Measurements from ENCODE around the gene LETM1.

Gene LETM1

DNA sequence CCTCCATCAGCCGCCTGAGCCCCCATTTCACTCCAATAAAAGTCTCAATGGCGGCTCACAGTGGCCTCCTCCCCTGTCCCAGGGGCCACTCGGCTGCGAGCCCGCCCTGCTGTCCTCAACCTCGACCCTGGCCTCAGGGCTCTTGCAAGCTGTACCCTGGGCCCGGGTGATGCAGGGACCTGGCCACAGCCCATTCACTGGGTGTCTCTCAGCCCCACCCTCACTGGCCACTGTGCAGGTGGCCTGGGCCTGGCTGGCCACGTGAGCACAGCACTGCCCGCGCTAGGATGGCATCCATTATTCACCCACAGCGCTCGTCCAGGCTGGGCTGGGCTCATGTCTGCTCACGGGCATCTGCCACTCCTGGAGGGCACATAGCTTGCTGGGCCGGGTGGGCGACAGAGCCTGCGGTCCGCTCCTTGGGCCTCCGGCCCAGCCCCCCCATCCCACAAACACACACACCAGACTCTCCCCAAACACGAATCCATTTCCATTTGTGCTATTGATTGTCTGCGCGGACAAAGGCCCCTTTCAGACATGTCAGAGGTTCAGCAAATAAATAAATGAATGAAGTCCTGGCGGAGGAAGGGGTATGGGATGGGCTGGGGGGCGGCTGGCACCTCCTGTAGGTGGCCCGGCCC is 79.3 kb downstream of the LETM1 start:
- TF ChIP-seq, protein P1, sequence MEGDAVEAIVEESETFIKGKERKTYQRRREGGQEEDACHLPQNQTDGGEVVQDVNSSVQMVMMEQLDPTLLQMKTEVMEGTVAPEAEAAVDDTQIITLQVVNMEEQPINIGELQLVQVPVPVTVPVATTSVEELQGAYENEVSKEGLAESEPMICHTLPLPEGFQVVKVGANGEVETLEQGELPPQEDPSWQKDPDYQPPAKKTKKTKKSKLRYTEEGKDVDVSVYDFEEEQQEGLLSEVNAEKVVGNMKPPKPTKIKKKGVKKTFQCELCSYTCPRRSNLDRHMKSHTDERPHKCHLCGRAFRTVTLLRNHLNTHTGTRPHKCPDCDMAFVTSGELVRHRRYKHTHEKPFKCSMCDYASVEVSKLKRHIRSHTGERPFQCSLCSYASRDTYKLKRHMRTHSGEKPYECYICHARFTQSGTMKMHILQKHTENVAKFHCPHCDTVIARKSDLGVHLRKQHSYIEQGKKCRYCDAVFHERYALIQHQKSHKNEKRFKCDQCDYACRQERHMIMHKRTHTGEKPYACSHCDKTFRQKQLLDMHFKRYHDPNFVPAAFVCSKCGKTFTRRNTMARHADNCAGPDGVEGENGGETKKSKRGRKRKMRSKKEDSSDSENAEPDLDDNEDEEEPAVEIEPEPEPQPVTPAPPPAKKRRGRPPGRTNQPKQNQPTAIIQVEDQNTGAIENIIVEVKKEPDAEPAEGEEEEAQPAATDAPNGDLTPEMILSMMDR (IDR thresholded peaks at IDR 0.05; ENCODE audit: low read depth, low read length): no peak
- H3K4me3 ChIP-seq (ENCODE audit: low read depth, low read length): no peak overlapping the region
- DNase-seq (ENCODE audit: low read depth, low spot score): no peak
- in situ Hi-C loops (cut with HindIII; ENCODE audit: low sequenced_read_pairs): no loop called here

DNA sequence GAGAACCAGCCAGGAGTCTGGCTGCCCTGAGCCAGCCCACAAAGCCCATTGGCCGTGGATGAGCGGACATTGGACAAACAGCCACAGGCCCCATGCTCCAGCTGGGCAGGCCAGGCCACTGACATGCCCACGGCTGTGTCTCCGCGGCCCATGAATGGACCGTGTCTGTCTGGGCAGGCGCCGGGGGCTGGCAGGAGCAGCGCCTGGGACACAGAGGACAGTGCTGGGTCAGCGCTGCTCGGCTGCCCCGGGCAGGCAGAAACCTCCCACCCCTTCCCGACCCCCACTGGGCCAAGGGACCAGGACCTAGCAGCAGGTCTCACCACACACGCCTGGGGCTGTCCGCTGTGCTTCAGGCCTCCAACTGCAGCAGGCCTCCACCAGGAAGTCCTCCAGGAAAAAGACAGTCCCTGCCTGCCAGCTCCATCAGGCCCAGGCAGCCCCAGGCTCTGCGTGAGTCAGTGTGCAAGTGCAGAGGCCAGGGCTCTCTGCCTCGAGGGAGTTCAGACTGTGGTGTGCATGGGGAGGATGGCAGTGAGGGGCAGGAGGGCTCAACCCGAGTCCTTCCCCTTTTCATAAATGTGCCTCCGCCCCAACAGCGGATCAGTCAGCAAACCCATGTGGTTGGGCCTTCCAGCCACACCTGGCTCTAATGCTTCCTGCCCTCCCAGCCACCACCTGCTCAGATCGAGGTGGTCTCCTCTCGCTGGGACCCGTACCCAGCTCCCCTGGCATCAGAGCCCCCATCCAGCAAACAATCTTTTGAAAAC is 80.0 kb downstream of the LETM1 start:
- DNase-seq (ENCODE audit: low read depth, low spot score): no peak
- H3K4me3 ChIP-seq (ENCODE audit: low read depth, low read length): no peak overlapping the region
- in situ Hi-C loops (cut with HindIII; ENCODE audit: low sequenced_read_pairs): no loop called here
- TF ChIP-seq, protein P1 (IDR thresholded peaks at IDR 0.05; ENCODE audit: low read depth, low read length): no peak

DNA sequence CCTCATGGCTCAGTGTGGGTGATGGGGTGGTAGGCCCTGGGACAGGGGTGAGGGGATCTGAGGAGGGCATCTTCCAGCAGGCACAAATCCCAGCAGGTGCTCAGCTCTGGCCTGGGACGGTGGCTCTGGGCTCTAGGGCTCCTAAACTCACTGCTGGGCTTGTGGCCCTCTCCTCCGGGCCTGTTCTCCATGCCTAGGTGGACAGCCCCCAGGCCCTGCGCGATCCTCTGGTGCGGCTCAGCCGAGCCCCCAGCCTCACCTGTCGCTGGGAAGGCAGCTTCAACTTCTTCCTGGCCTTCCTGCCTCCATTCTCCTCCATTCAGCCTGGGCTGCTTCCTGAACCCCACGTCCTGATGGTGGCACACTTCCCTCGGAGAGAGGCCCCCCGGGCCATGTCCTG is 82.2 kb downstream of the LETM1 start:
- DNase-seq (ENCODE audit: low read depth, low spot score): no peak
- in situ Hi-C loops (cut with HindIII; ENCODE audit: low sequenced_read_pairs): no loop called here
- no peak overlapping the region for H3K4me3 ChIP-seq (ENCODE audit: low read depth, low read length)
- TF ChIP-seq, protein P1 (IDR thresholded peaks at IDR 0.05; ENCODE audit: low read depth, low read length): no peak

DNA sequence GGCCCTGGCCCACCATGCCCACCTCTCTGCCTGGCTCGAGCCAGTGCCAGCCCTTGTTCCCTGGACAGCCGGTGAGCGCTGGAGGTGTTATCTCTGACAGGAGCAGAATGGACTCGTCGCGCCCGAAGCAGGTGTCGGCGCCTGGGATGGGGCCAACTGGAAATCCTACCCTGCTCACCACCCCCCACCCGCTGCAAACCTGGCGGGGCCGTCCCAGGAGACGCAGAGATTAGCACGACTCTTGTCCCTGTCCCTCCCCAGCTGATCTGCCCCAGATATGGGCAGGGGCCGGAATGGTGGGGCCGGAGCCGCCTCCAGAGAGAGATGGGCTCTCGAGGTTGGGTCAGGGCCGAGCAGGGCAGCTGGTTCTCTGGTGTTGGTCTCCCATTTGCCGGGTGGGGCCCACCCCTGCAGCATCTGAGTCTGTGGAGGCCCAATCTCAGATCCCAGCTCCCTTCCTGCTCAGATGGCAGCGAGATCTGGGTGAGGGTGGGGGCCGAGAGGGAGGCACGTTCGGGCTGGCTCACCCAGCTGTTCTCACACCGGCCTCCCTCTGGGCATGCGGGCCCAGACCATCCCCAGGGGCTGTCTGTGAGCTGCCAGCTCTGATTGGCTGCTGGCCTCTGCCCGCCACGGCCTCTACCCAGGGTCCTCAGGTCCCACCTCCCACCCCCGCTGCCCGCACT is 83.0 kb downstream of the LETM1 start:
- no peak for DNase-seq (ENCODE audit: low read depth, low spot score)
- TF ChIP-seq, protein P1 (IDR thresholded peaks at IDR 0.05; ENCODE audit: low read depth, low read length): no peak
- no peak overlapping the region for H3K4me3 ChIP-seq (ENCODE audit: low read depth, low read length)
- in situ Hi-C loops (cut with HindIII; ENCODE audit: low sequenced_read_pairs): no loop called here

DNA sequence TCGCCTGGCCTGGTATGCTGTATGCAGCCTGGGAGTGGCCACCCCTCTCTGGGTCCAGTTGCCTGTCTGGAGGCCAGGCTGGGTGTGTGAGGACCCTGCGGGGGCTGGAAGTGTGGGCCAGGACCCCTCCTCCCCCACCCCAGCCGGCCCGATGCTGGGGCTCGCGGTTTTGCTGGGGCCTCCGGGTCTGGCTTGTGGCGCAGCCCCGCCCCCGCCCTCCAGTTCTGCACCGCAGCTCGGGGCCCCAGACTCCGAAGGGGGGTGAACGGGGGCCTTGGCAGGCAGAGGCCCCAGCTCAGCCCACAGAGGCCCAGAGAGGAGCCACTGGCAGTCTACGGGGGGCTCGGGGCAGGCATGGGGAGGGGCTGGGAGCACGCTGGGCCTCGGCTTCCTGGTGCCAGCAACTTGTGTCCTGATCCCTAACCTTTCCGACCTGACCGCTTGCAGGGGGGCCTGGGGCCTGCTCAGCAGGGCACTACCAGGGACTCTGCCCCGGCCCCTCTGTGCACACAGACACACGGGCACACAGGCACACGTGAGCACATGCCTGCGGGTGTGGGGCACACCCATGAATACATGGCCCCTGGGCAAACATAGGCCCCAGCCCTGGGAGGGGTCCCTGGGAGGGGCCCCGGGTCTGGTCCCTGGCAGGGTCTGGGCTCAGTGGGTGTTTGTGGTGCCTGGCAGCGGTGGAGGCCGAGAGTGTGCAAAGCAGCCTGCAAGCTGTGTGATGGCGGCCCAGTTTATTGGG is 84.2 kb downstream of the LETM1 start:
- H3K4me3 ChIP-seq (ENCODE audit: low read depth, low read length): no peak overlapping the region
- no peak for DNase-seq (ENCODE audit: low read depth, low spot score)
- in situ Hi-C loops (cut with HindIII; ENCODE audit: low sequenced_read_pairs): no loop called here
- TF ChIP-seq, protein P1 (IDR thresholded peaks at IDR 0.05; ENCODE audit: low read depth, low read length): no peak

DNA sequence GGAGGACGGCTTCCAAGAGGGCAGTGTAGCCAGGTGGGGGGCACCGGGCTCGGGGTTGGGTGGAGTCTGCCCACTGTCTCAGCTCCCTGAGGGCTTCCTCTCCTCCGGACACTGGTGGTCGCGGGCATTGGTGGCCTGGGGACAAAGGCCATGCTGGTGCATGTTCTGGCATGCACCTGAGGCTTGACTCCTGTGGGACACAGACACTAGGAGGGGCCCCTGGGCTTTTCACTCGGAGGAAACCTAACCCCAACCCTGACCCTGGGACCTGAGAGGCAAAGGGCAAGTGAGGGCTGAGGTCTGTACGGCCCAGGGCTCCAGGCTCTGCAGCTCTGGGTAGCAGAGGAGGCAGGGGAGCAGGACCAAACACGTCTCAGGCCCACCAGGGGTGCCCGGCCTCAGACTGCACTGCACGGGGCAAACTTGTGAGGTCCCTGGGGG is 85.1 kb downstream of the LETM1 start:
- in situ Hi-C loops (cut with HindIII; ENCODE audit: low sequenced_read_pairs): no loop called here
- DNase-seq (ENCODE audit: low read depth, low spot score): no peak
- TF ChIP-seq, protein P1 (IDR thresholded peaks at IDR 0.05; ENCODE audit: low read depth, low read length): no peak
- H3K4me3 ChIP-seq (ENCODE audit: low read depth, low read length): no peak overlapping the region

Data from astrocyte of the spinal cord (primary cell).